Measurements from ENCODE around the gene KIAA0586.
"Not testable (repeated sequence)": the region's sequence is repeated elsewhere in the genome, so short reads cannot be mapped to it uniquely, and the experiment has no call there.

KIAA0586 gene

GRCh38 chr14:58517592-58517991, 90.1 kb downstream of the KIAA0586 start:
- H3F3A ChIP-seq (ENCODE audit: low read depth) = no peaks in the 10 kb centered on the region
- H2AFZ ChIP-seq (ENCODE audit: low read length) = no peak overlapping the region
- no peak overlapping the region for H3K4me2 ChIP-seq (ENCODE audit: low read depth, low read length, poor library complexity, severe bottlenecking)
- H3K9me3 ChIP-seq (ENCODE audit: insufficient read depth, low read depth, low read length) = no peaks in the 10 kb centered on the region
- H3K9me2 ChIP-seq (replicated peaks; ENCODE audit: low read depth, low read length) = no peaks in the 10 kb centered on the region
- H3K4me1 ChIP-seq (ENCODE audit: insufficient read depth, low read length, poor library complexity, severe bottlenecking) = no peaks in the 10 kb centered on the region
- H3K9ac ChIP-seq (ENCODE audit: low read depth, low read length, poor library complexity, severe bottlenecking) = no peak overlapping the region
- H3K79me2 ChIP-seq (ENCODE audit: insufficient read depth, low read length) = no peaks in the 10 kb centered on the region
- no peaks in the 10 kb centered on the region for H3K27me3 ChIP-seq (ENCODE audit: insufficient read depth, low read length, poor library complexity, severe bottlenecking)
- H4K20me1 ChIP-seq (ENCODE audit: insufficient read depth, low read length, poor library complexity, severe bottlenecking) = no peaks in the 10 kb centered on the region
- H3K4me3 ChIP-seq (ENCODE audit: low read length, poor library complexity, severe bottlenecking) = no peak overlapping the region
- TF ChIP-seq CTCF (conservative IDR thresholded peaks at IDR 0.05; ENCODE audit: low read length) (no peak), EZH2phosphoT487 (IDR thresholded peaks at IDR 0.05; ENCODE audit: borderline replicate concordance) (no peak)
- H3K36me3 ChIP-seq (ENCODE audit: insufficient read depth, low read length) = peaks cover 30% of the 10 kb centered on the region

- H3K4me2 ChIP-seq (ENCODE audit: low read depth, low read length, poor library complexity, severe bottlenecking); H3F3A ChIP-seq (ENCODE audit: low read depth); H3K4me1 ChIP-seq (ENCODE audit: insufficient read depth, low read length, poor library complexity, severe bottlenecking); H3K4me3 ChIP-seq (ENCODE audit: low read length, poor library complexity, severe bottlenecking); H4K20me1 ChIP-seq (ENCODE audit: insufficient read depth, low read length, poor library complexity, severe bottlenecking); H2AFZ ChIP-seq (ENCODE audit: low read length); H3K9me2 ChIP-seq (replicated peaks; ENCODE audit: low read depth, low read length); H3K79me2 ChIP-seq (ENCODE audit: insufficient read depth, low read length); H3K27me3 ChIP-seq (ENCODE audit: insufficient read depth, low read length, poor library complexity, severe bottlenecking); H3K9ac ChIP-seq (ENCODE audit: low read depth, low read length, poor library complexity, severe bottlenecking); H3K9me3 ChIP-seq (ENCODE audit: insufficient read depth, low read depth, low read length): not testable (repeated sequence)
- H3K36me3 ChIP-seq (ENCODE audit: insufficient read depth, low read length) = peaks cover 15% of the 10 kb centered on the region; the same call in 1 of the 2 replicates
Observed at GRCh38 chr14:58525691-58526090, 98.2 kb downstream of the KIAA0586 start.

- Histone ChIP-seq H3K4me1 (ENCODE audit: insufficient read depth, low read length, poor library complexity, severe bottlenecking) (peaks cover 21% of the 10 kb centered on the region), H3K79me2 (ENCODE audit: insufficient read depth, low read length) (no peaks in the 10 kb centered on the region), H3K27me3 (ENCODE audit: insufficient read depth, low read length, poor library complexity, severe bottlenecking) (no peaks in the 10 kb centered on the region), H3K4me2 (ENCODE audit: low read depth, low read length, poor library complexity, severe bottlenecking) (no peak overlapping the region), H2AFZ (ENCODE audit: low read length) (no peak overlapping the region), H4K20me1 (ENCODE audit: insufficient read depth, low read length, poor library complexity, severe bottlenecking) (no peaks in the 10 kb centered on the region), H3K9me3 (ENCODE audit: insufficient read depth, low read depth, low read length) (no peaks in the 10 kb centered on the region), H3K36me3 (ENCODE audit: insufficient read depth, low read length) (no peaks in the 10 kb centered on the region), H3K9ac (ENCODE audit: low read depth, low read length, poor library complexity, severe bottlenecking) (no peak overlapping the region), H3K9me2 (replicated peaks; ENCODE audit: low read depth, low read length) (no peaks in the 10 kb centered on the region), H3F3A (ENCODE audit: low read depth) (no peaks in the 10 kb centered on the region; the same call in none of the 2 replicates), H3K4me3 (ENCODE audit: low read length, poor library complexity, severe bottlenecking) (no peak overlapping the region)
- TF ChIP-seq CTCF (conservative IDR thresholded peaks at IDR 0.05; ENCODE audit: low read length) = no peak
Observed at GRCh38 chr14:58533446-58533845, 105.9 kb downstream of the KIAA0586 start.

GRCh38 chr14:58535044-58535443, 107.5 kb downstream of the KIAA0586 start:
- H3K9me2 ChIP-seq (replicated peaks; ENCODE audit: low read depth, low read length) = no peaks in the 10 kb centered on the region
- H3K4me2 ChIP-seq (ENCODE audit: low read depth, low read length, poor library complexity, severe bottlenecking) = peak overlapping the region; percentile 44
- no peaks in the 10 kb centered on the region; the same call in none of the 2 replicates for H3F3A ChIP-seq (ENCODE audit: low read depth)
- no peak for TF ChIP-seq EZH2phosphoT487 (IDR thresholded peaks at IDR 0.05; ENCODE audit: borderline replicate concordance)
- no peak for TF ChIP-seq CTCF (conservative IDR thresholded peaks at IDR 0.05; ENCODE audit: low read length)
- H3K4me1 ChIP-seq (ENCODE audit: insufficient read depth, low read length, poor library complexity, severe bottlenecking) = peaks cover 21% of the 10 kb centered on the region
- peak overlapping the region; percentile 1 for H3K9ac ChIP-seq (ENCODE audit: low read depth, low read length, poor library complexity, severe bottlenecking)
- H4K20me1 ChIP-seq (ENCODE audit: insufficient read depth, low read length, poor library complexity, severe bottlenecking) = no peaks in the 10 kb centered on the region
- no peaks in the 10 kb centered on the region for H3K36me3 ChIP-seq (ENCODE audit: insufficient read depth, low read length)
- no peaks in the 10 kb centered on the region for H3K79me2 ChIP-seq (ENCODE audit: insufficient read depth, low read length)
- H3K9me3 ChIP-seq (ENCODE audit: insufficient read depth, low read depth, low read length) = no peaks in the 10 kb centered on the region
- H3K27me3 ChIP-seq (ENCODE audit: insufficient read depth, low read length, poor library complexity, severe bottlenecking) = no peaks in the 10 kb centered on the region
- no peak overlapping the region for H2AFZ ChIP-seq (ENCODE audit: low read length)
- H3K4me3 ChIP-seq (ENCODE audit: low read length, poor library complexity, severe bottlenecking) = no peak overlapping the region

All from Loucy (cell line).